NCI-H524 (cell line): ENCODE results near the gene AAK1.
"Not testable (repeated sequence)": the region's sequence is repeated elsewhere in the genome, so short reads cannot be mapped to it uniquely, and the experiment has no call there.

ENCODE experiments used
- DNase-seq, 2 experiments: peaks; one replicate each; lab custom pipeline; 2025; lab: John Stamatoyannopoulos, UW

The AAK1 gene

GRCh38 chr2:69643602-69644505, at the start of gene AAK1:
Gene AAK1, minus strand, starts transcription at chr2:69643739. Its CDS starts 699 bp downstream, at chr2:69643040.
- DNase-seq = peak; percentile 84 to 87

DNA sequence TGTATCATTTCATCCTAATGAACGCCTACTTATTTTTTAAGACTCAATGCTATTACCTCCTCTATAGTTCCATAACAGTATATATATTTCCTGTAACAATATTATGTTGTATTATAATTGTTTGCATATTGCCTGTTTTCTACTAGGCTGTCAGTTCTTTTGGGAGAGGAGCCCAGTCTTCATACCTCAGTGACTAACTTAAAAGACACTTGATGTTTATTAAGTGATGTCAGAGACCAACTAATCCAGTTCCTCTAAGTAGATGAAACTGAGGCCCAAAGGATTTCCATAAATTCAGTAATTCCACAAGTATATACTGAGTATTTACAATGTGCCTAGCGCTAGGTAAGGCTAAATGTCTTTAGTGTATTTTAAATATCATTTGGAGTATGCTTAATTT, 48.9 kb upstream of the AAK1 start:
- DNase-seq = no peak

DNA sequence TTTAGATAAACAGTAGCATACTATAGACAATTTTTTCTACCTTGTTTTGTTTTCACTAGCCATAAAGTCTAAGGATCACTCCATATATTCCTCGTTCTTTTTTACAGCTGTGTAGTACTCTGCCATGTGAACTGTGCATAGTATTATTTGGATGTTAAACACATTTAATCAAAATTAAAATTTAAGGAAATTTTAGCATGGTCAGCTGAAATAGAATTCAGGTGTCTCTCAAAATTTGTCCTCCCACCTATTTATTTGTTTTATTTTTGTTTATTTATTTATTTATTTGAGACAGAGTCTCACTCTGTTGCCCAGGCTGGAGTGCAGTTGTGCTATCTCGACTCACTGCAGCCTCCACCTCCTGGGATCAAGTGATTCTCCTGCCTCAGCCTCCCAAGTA, 46.4 kb upstream of the AAK1 start:
- no peak for DNase-seq

DNA sequence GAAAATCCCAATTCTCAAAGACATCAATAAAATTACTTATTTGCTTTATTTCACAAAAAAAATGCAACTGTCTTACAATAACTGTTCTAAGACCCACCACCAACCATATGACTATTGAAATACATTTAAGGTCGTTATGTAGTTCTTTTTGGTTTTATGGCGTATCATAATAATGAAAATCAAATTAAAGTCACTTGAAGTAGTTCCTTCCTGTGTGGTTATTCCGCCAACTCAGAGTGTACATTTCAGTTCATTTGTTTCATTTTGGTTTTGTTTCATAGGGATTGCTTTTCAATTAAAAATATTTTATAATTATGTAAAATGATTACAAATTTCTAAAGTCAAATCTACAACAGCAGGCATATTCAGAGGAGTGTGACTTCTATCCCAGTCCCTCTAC, 45.9 kb upstream of the AAK1 start:
- no peak for DNase-seq

GRCh38 chr2:69687971-69688611, 44.6 kb upstream of the AAK1 start:
- no peak for DNase-seq

DNA sequence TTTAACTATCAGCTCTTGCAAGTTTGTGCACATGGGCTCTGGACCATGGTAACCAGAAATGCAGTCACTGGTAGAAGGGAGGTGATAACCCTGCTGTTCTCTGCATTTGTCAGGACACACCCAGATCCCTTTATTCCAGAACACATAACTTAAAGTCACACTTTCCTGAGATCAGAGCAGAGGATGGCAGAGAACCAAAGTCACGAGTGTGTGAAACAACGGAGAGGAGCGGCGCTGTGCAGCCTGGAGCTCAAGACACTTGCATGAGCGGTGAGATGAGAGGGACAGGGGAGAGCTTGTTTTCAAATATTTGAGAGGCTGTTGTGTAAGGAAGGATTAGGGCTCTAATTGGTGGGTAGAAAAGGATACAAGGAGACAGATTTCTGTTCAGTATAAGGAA, 43.3 kb upstream of the AAK1 start:
- no peak for DNase-seq

DNA sequence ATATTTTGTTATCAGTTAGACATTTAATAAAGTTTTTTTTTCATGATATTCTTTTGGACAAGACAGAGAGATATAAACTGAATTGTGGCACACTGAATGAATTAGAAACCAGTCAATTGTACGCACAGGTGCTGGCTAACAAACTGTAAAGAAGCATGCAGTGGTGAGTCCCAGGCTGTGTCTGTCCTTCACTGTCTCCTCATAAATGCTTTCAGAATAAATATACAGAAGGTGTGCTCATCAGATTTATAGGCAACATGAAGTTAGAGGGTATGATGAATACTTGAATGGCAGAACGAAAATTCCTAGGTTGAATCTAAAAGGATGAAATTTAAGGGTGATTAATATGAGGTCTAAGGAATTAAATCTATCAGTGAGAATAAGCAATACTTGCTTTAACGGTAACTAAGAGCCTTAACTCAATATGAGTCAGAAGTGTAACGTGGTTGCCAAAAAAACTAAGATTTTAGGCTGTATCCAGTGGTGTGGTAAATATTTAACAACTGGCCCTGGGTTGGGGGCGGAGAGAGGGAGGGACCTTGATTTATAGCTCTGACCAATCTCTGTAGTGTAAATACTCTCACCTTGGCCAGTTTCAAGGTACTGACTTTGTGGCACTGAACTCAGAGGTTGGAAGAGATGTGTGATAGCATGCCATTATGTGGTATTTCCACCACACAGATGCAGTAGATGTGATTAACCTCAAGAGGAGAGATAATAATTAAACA, 41.9 kb upstream of the AAK1 start:
- no peak for DNase-seq

DNA sequence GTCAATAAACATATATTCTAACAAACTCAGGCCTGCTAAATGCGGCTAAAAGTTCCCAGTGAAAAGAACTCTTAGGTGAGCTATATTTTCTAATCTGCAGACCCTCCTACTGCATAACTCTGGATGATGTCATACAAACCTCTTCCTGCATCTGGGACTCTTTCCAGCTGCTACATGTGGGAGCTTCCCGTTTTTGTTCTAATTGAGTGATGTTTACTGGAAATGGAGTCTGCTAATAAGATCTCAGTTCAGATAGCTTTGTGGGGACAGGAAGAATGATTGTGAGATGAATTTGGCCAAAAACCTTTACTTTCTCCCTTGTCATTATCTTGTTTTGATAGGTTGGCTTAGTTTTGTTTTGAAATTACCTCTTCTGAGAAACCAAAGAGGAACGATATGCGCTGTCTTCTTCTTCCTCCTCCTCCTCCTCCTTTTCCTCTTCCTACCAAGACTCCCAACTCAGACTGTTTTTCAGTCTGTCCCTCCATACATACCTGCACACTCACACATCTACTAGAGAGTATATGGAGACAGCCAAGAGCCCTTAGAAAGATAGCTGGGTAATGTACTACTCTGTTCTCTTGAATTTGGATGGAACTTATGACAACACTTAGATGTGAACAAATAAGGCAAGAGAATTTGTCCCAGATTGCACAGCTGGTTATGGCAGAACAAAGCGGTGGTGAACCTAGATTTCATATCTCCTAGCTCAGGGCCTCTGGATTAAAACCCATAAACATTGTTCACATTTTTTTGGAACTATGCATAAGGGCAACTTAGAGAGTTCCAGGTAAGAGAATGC, 39.8 kb upstream of the AAK1 start:
- DNase-seq = no peak

- DNase-seq = no peak
Observed at GRCh38 chr2:69682525-69682924, 39.0 kb upstream of the AAK1 start.

DNA sequence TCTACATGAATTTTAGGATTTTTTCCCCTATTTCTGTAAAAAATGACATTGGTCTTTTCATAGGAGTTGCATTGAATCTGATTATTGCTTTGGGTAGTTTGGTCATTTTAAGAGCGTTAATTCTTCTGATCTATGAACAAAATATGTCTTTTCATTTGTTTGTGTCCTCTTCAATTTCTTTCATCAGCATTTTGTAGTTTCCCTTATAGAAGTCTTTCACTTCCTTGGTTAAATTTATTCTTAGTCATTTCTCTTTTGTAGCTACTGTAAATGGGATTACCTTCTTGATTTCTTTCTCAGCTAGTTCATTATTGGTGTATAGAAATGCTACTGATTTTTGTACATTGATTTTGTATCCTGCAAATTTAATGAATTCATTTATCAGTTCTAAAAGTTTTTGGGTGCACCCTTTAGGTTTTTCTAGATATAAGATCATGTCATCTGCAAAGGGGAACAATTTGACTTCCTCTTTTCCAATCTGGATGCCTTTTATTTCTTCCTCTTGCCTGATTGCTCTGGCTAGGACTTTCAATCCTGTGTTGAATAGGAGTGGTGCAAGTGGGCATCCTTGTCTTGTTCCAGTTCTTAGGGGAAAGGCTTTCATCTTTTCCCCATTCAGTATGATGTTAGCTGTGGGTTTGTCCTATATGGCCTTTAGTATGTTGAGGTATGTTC, 36.6 kb upstream of the AAK1 start:
- DNase-seq = no peak

DNA sequence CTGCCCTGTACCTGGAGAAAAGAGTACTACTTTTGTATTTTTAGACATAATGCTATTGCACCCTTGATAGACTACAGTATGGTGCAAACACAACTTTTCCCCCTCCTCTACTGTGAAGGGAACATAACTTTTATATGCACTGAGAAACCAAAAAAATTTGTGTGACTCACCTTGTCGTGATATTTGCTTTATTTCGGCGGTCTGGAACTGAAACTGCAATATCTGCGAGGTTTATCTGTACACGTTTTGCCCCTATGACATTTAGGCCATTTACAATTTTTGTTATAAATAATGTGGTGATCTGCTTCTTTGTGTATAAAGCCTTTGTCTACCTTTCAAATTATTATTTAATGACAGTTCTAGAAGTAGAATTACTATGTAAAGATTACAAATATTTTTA, 34.4 kb upstream of the AAK1 start:
- DNase-seq = no peak

- DNase-seq = no peak
Observed at GRCh38 chr2:69676146-69676545, 32.6 kb upstream of the AAK1 start.

DNA sequence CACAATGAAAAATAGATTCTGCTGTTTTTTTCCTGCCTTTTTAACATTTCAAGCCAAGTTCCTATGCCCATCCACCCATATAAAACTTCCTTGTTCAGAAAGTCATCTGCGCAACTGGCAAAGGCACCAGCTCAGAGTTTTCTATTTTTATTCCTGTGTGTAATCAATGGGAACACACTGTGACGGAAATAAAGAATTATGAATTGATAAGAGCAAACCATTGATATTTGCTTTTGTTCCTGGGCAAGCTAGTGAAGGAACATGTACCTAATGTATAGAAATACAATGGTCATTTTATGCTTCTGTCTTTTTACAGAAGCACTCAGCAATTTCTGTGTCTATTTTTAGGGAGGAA, 30.8 kb upstream of the AAK1 start:
- no peak for DNase-seq

- not testable (repeated sequence) for DNase-seq
Observed at GRCh38 chr2:69673098-69673497, 29.6 kb upstream of the AAK1 start.

- DNase-seq = no peak
Observed at GRCh38 chr2:69669666-69670065, 26.1 kb upstream of the AAK1 start.

GRCh38 chr2:69668598-69668997, 25.1 kb upstream of the AAK1 start:
- DNase-seq = no peak

DNA sequence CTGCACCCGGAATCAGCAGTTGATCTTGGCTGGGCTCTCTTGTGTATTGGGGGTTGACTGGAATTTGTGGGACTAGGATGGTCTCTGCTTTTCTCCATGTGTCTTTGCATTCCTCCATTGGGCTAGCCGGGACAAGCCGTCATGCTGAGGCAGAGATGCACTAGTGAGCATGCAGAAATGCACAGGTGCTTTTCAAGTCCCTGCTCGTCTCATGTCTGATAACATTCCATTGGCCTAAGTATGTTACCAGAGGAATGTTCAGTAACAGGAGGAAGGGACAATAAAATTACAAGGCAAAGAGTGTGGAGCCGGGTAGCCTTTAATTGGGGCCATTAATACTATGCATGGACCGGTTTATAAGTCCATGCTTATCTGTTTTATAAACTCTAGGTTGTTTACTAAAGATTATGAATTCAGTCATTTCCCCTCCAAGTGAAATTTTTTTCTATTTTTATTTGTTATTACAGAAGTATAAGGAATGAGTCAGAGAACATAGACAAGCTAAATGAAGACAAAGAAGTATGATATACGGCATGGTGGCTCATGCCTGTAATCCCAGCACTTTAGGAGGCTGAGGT, 24.4 kb upstream of the AAK1 start:
- DNase-seq = no peak

DNA sequence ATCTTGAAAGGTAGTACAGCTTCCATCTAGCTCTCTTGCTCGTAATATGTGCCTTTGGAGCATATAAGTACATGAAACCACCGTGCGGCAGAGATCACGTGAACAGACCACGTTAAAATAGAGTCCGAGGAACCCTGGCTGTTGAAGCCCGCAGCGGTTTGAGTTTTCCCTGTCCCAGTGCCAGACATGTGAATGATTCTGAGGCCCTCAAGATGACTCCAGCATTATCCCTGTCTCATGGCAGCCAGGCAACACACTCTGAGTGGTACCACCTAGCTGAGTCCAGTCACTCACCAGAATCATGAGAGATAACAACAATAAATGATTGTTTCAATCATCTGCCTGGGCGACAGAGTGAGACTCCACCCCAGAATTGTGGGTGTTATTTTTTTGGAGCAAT, 21.6 kb upstream of the AAK1 start:
- no peak for DNase-seq

GRCh38 chr2:69663860-69664259, 20.3 kb upstream of the AAK1 start:
- DNase-seq = no peak

GRCh38 chr2:69662547-69662946, 19.0 kb upstream of the AAK1 start:
- DNase-seq = not testable (repeated sequence)

DNA sequence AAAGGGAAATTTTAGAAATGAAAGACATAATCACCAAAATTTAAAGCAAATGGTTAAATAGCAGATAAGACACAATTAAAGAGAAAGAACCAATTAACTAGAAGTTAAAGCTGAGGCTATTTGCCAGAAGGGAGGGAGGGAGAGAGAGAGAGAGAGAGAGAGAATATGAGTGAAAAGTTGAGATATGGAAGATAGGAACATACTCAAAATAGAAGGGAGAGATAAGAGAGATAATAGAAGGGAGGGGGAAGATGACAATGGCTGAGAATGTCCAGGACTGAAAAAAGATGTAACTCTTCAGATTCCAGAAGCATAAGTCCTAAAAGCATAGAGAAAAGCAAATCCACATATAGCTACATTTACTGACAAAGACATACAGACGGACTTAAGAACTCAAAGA, 17.1 kb upstream of the AAK1 start:
- DNase-seq = no peak
